Fibroblast of lung (primary cell): ENCODE measurements around the gene KLHDC7B. TPM values are rescaled to one million over a fixed set of nuclear protein-coding genes. Genes with fewer than 3 reads are reported as not detected.

Source experiments
- DNase-seq, 2 donors: peaks; one replicate each; pipeline versions ENCODE4 v3.0.0 to v3.0.0-alpha.2; 2010; ENCODE audit warnings: low read depth in 2 of 2
- H2AFZ ChIP-seq: 2 replicates; pipeline ENCODE4 v1.5.1; 2012; ENCODE audit warnings: low read length, control low read depth, inconsistent platforms
- H3K27ac ChIP-seq: 2 replicates; pipeline ENCODE4 v1.5.1; 2011; ENCODE audit warnings: low read length, control low read depth; ENCODE audit not compliant: insufficient read depth
- H3K27me3 ChIP-seq: 2 replicates; pipeline ENCODE4 v1.5.1; 2011; ENCODE audit warnings: mild to moderate bottlenecking, low read length; ENCODE audit not compliant: control insufficient read depth, insufficient read depth
- H3K36me3 ChIP-seq: 2 replicates; pipeline ENCODE4 v1.5.1; 2011; ENCODE audit warnings: low read length; ENCODE audit not compliant: control insufficient read depth, insufficient read depth
- H3K4me1 ChIP-seq: 2 replicates; pipeline ENCODE4 v1.5.1; 2011; ENCODE audit warnings: low read length; ENCODE audit not compliant: control insufficient read depth, insufficient read depth; ENCODE audit errors: extremely low read depth
- H3K4me2 ChIP-seq: 2 replicates; pipeline ENCODE4 v1.5.1; 2011; ENCODE audit warnings: low read length, control low read depth; ENCODE audit not compliant: insufficient read depth; ENCODE audit errors: extremely low read depth
- H3K4me3 ChIP-seq, 4 experiments: fragments of 200-600 bp in 1 of 4; sonication (generic) in 1 of 4; replicated peaks in 1 of 4; 2 replicates each; pipeline ENCODE4 v1.5.1; 2011 to 2016; ENCODE audit warnings: low read length in 4 of 4, low read depth in 3 of 4, mild to moderate bottlenecking in 3 of 4, control low read depth in 2 of 4, inconsistent platforms in 1 of 4, mixed read lengths in 1 of 4; ENCODE audit not compliant: insufficient read depth in 1 of 4; ENCODE audit errors: control extremely low read depth in 1 of 4
- H3K79me2 ChIP-seq: 2 replicates; pipeline ENCODE4 v1.5.1; 2012; ENCODE audit warnings: mild to moderate bottlenecking, low read length, inconsistent platforms; ENCODE audit not compliant: control insufficient read depth, insufficient read depth
- H3K9ac ChIP-seq: 2 replicates; pipeline ENCODE4 v1.5.1; 2011; ENCODE audit warnings: mild to moderate bottlenecking, low read length, control low read depth; ENCODE audit not compliant: insufficient read depth
- H3K9me3 ChIP-seq: 2 replicates; pipeline ENCODE4 v1.5.1; 2012; ENCODE audit warnings: low read depth, low read length; ENCODE audit not compliant: control insufficient read depth, insufficient read depth
- H4K20me1 ChIP-seq: 2 replicates; pipeline ENCODE4 v1.5.1; 2011; ENCODE audit warnings: low read length; ENCODE audit not compliant: control insufficient read depth, insufficient read depth; ENCODE audit errors: extremely low read depth
- EZH2 ChIP-seq: IDR thresholded peaks from 2 replicates; pipeline ENCODE4 v1.5.1; 2012; ENCODE audit warnings: low read length, control low read depth, mild to moderate bottlenecking; ENCODE audit errors: missing control alignments
- polyA plus RNA-seq, 2 donors: library from polyadenylated mRNA; depleted of rRNA in 1 of 2; stranded (reverse) in 1 of 2; unstranded in 1 of 2; fragments of >200 nt; gene quantifications; 2 replicates each; pipeline ENCODE4 v1.2.1, GENCODE V29; 2011 to 2012; ENCODE audit warnings: missing spikeins in 1 of 2
- total RNA-seq: library from RNA; depleted of rRNA; stranded (reverse); fragments of >200 nt; gene quantifications from 2 replicates; pipeline ENCODE4 v1.2.1, GENCODE V29; 2014
- TF ChIP-seq, protein P1 (sequence below), 2 donors: IDR thresholded peaks in 1 of 2; conservative IDR thresholded peaks in 1 of 2; 1 replicate in 1 of 2; 2 replicates in 1 of 2; pipeline ENCODE4 v1.5.1; 2011 to 2012; ENCODE audit warnings: low read length in 2 of 2, control low read depth in 1 of 2, inconsistent platforms in 1 of 2, low read depth in 1 of 2, mild to moderate bottlenecking in 1 of 2

KLHDC7B gene
- total and polyA plus RNA-seq, 2 donors (not counting 1 experiment from before 2014, with no cell fraction given), result 0.17 TPM; not detected in 1

DNA sequence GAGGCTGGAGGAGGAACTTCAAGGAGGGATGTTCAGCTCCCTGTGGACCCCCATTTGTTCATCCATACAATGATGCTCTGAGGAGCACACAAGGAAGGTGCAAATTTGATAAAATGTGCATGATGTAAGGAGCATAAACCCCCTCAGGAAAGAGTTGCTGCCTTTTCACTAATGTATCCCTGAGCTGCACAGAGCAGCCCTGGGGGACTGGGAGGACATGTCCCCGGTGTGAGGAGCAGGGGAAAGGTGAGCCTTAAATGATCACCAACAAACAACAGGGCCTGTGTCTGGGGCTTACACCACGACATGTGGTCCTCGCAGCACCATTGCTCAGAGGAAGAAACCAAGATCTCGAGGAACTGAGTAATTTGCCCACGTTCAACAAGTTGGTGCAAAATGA, 51.4 kb downstream of the KLHDC7B start:
- no peak for TF ChIP-seq EZH2
- TF ChIP-seq, protein P1, sequence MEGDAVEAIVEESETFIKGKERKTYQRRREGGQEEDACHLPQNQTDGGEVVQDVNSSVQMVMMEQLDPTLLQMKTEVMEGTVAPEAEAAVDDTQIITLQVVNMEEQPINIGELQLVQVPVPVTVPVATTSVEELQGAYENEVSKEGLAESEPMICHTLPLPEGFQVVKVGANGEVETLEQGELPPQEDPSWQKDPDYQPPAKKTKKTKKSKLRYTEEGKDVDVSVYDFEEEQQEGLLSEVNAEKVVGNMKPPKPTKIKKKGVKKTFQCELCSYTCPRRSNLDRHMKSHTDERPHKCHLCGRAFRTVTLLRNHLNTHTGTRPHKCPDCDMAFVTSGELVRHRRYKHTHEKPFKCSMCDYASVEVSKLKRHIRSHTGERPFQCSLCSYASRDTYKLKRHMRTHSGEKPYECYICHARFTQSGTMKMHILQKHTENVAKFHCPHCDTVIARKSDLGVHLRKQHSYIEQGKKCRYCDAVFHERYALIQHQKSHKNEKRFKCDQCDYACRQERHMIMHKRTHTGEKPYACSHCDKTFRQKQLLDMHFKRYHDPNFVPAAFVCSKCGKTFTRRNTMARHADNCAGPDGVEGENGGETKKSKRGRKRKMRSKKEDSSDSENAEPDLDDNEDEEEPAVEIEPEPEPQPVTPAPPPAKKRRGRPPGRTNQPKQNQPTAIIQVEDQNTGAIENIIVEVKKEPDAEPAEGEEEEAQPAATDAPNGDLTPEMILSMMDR (conservative IDR thresholded peaks at IDR 0.05 in 1 of 2, IDR thresholded peaks at IDR 0.05 in 1 of 2; ENCODE audit: low read depth in 1 of 2, low read length in 2 of 2), result no peak
- Histone ChIP-seq H3K4me3 (no peak overlapping the region), H3K27ac (no peak overlapping the region), H3K36me3 (no peaks in the 10 kb centered on the region), H3K79me2 (no peaks in the 10 kb centered on the region), H3K9ac (no peak overlapping the region), H4K20me1 (no peaks in the 10 kb centered on the region), H3K4me2 (no peak overlapping the region), H3K9me3 (no peaks in the 10 kb centered on the region), H3K4me1 (no peaks in the 10 kb centered on the region), H3K27me3 (peaks cover 11% of the 10 kb centered on the region), H2AFZ (no peak overlapping the region)
- no peak for DNase-seq

DNA sequence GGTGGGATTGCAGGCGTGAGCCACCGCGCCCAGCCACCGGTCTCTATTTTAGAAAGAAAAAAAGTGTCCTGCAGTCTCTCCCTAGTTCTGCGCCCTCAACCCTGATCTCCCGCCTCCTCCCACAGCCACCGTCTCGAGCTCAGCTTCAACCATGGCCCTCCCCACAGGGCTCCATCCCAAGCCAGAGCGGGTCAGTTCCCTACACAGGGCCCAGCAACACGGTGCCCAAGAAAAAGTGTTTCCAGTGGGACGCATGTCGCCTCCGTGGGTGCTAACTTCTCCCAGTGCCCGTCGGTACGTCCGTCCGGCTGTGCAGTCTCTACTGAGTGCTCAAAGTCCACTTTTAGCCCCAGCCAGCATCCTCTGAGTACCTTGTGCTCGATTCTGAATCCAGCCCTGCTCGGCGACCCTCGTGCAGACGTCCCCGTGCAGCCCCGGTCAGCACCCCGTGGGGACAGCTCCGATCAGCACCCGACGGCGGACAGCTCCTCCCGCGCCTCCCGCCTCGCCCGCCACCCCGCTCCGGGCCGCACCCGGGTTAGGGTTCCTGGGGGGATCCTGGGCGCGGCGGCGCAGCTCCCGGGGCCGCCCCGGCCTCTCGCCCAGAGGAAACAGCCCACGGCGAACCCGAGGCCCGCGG, 54.2 kb downstream of the KLHDC7B start:
- Histone ChIP-seq H3K27me3 (peaks cover 25% of the 10 kb centered on the region), H3K36me3 (no peaks in the 10 kb centered on the region), H3K4me1 (no peaks in the 10 kb centered on the region), H3K9ac (no peak overlapping the region), H4K20me1 (no peaks in the 10 kb centered on the region), H3K4me3 (peak overlapping the region in 1 of 4 experiments; percentile 12), H3K27ac (no peak overlapping the region), H3K4me2 (no peak overlapping the region), H2AFZ (no peak overlapping the region), H3K79me2 (no peaks in the 10 kb centered on the region), H3K9me3 (no peaks in the 10 kb centered on the region)
- DNase-seq, result peak in 1 of 2 donors; percentile 33
- peak; percentile 77 for TF ChIP-seq EZH2
- TF ChIP-seq, protein P1 (conservative IDR thresholded peaks at IDR 0.05 in 1 of 2, IDR thresholded peaks at IDR 0.05 in 1 of 2; ENCODE audit: low read depth in 1 of 2, low read length in 2 of 2), result no peak

DNA sequence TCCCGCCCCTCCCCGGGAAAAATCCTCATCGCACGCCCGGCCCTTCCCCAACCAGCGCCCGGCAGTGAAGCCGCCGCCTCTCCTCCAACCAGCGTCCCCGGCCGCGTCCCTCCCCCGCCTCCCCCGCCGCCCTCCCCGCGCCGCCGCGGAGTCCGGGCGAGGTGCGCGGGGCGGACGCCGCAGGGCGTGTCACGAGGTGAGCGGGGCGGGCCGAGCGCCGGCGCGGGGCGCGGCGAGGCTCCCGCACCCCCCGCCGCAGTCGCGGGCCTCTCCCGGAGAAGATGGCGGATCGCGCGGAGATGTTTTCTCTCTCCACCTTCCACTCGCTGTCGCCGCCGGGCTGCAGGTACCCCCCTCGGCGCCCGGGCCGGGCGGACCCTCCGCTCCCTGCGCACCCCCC, 54.8 kb downstream of the KLHDC7B start, which contains the start of gene MAPK8IP2:
MAPK8IP2 (plus strand) TSS at position 256 of the 400 bp plus-strand sequence; CDS start at position 282, 26 bp downstream.
- H3K4me2 ChIP-seq, result no peak within 1 kb of the TSS

More for the DNA sequence above, 54.8 kb downstream of the KLHDC7B start, which contains the start of gene MAPK8IP2:
- Histone ChIP-seq H3K9me3 (no peaks in the 10 kb centered on the region), H3K36me3 (no peaks in the 10 kb centered on the region), H3K27me3 (peaks cover 25% of the 10 kb centered on the region), H3K4me1 (no peaks in the 10 kb centered on the region), H4K20me1 (no peaks in the 10 kb centered on the region), H3K4me3 (peak within 1 kb of the TSS in 1 of 4 experiments; percentile 12), H3K79me2 (no peaks in the 10 kb centered on the region), H3K9ac (no peak within 1 kb of the TSS), H3K27ac (no peak within 1 kb of the TSS), H2AFZ (no peak within 1 kb of the TSS)
- DNase-seq, result no peak
- TF ChIP-seq, protein P1 (conservative IDR thresholded peaks at IDR 0.05 in 1 of 2, IDR thresholded peaks at IDR 0.05 in 1 of 2; ENCODE audit: low read depth in 1 of 2, low read length in 2 of 2), result no peak
- TF ChIP-seq EZH2, result no peak

Other genes with a start within 250 kb of the KLHDC7B start
- gene PLXNB2, start 238.3 kb upstream of the KLHDC7B start, total RNA-seq, result 130 and 209 TPM in 2 replicates
- gene PLXNB2, start 238.3 kb upstream of the KLHDC7B start, polyA plus RNA-seq, result 62.7 and 72.9 TPM in 2 replicates
- 2.0 and 2.1 TPM in 2 replicates for gene DENND6B, start 218.9 kb upstream of the KLHDC7B start, total RNA-seq
- gene DENND6B, start 218.9 kb upstream of the KLHDC7B start, polyA plus RNA-seq, result 1.7 and 1.9 TPM in 2 replicates
- 34.4 and 44.4 TPM in 2 replicates for gene PPP6R2, start 202.6 kb upstream of the KLHDC7B start, total RNA-seq
- gene PPP6R2, start 202.6 kb upstream of the KLHDC7B start, polyA plus RNA-seq, result 19.7 and 24.6 TPM in 2 replicates
- gene SBF1, start 70.9 kb upstream of the KLHDC7B start, total RNA-seq, result 69.1 and 75.8 TPM in 2 replicates
- 13.5 and 18.7 TPM in 2 replicates for gene SBF1, start 70.9 kb upstream of the KLHDC7B start, polyA plus RNA-seq
- 2.8 and 5.8 TPM in 2 replicates for gene ADM2, start 64.4 kb upstream of the KLHDC7B start, total RNA-seq
- 0.67 and 0.73 TPM in 2 replicates for gene ADM2, start 64.4 kb upstream of the KLHDC7B start, polyA plus RNA-seq
- gene MIOX, start 59.0 kb upstream of the KLHDC7B start, total RNA-seq, result under 0.01 and 0.17 TPM in 2 replicates
- gene MIOX, start 59.0 kb upstream of the KLHDC7B start, polyA plus RNA-seq, result 0.06 TPM in 1 of 2 replicates, not detected in the other
- 25.9 and 37.8 TPM in 2 replicates for gene LMF2, start 38.2 kb upstream of the KLHDC7B start, total RNA-seq
- gene LMF2, start 38.2 kb upstream of the KLHDC7B start, polyA plus RNA-seq, result 25.2 and 25.8 TPM in 2 replicates
- gene NCAPH2, start 37.7 kb upstream of the KLHDC7B start, total RNA-seq, result 18.3 and 20.0 TPM in 2 replicates
- 12.0 and 23.1 TPM in 2 replicates for gene NCAPH2, start 37.7 kb upstream of the KLHDC7B start, polyA plus RNA-seq
- gene SCO2, start 20.3 kb upstream of the KLHDC7B start, total RNA-seq, result 3.1 and 3.6 TPM in 2 replicates
- gene SCO2, start 20.3 kb upstream of the KLHDC7B start, polyA plus RNA-seq, result 0.42 and 0.66 TPM in 2 replicates
- 40.1 and 40.8 TPM in 2 replicates for gene TYMP, start 15.9 kb upstream of the KLHDC7B start, total RNA-seq
- 2.3 and 3.7 TPM in 2 replicates for gene TYMP, start 15.9 kb upstream of the KLHDC7B start, polyA plus RNA-seq
- gene SYCE3, start 17.0 kb downstream of the KLHDC7B start, total RNA-seq, result 0.33 TPM in 1 of 2 replicates, not detected in the other
- gene SYCE3, start 17.0 kb downstream of the KLHDC7B start, polyA plus RNA-seq, result 0.30 TPM in 1 of 2 replicates, not detected in the other
- 2.6 and 4.8 TPM in 2 replicates for gene CPT1B, start 32.5 kb downstream of the KLHDC7B start, total RNA-seq
- 0.70 and 0.82 TPM in 2 replicates for gene CPT1B, start 32.5 kb downstream of the KLHDC7B start, polyA plus RNA-seq
- 15.2 and 22.8 TPM in 2 replicates for gene CHKB, start 37.0 kb downstream of the KLHDC7B start, total RNA-seq
- gene CHKB, start 37.0 kb downstream of the KLHDC7B start, polyA plus RNA-seq, result 18.2 and 21.9 TPM in 2 replicates
- 0.17 and 0.26 TPM in 2 replicates for gene MAPK8IP2, start 54.9 kb downstream of the KLHDC7B start, total RNA-seq
- gene MAPK8IP2, start 54.9 kb downstream of the KLHDC7B start, polyA plus RNA-seq, result 0.10 and 0.11 TPM in 2 replicates
- gene ARSA, start 82.3 kb downstream of the KLHDC7B start, total RNA-seq, result 16.7 and 19.5 TPM in 2 replicates
- gene ARSA, start 82.3 kb downstream of the KLHDC7B start, polyA plus RNA-seq, result 6.4 and 10.5 TPM in 2 replicates
- gene SHANK3, start 126.9 kb downstream of the KLHDC7B start, total RNA-seq, result 0.26 and 0.33 TPM in 2 replicates
- gene SHANK3, start 126.9 kb downstream of the KLHDC7B start, polyA plus RNA-seq, result 0.12 and 0.17 TPM in 2 replicates
- not detected in 2 replicates for gene ACR, start 192.3 kb downstream of the KLHDC7B start, total RNA-seq
- gene ACR, start 192.3 kb downstream of the KLHDC7B start, polyA plus RNA-seq, result not detected in 2 replicates
- gene RABL2B, start 237.7 kb downstream of the KLHDC7B start, total RNA-seq, result 7.4 and 11.4 TPM in 2 replicates
- gene RABL2B, start 237.7 kb downstream of the KLHDC7B start, polyA plus RNA-seq, result 23.6 and 26.7 TPM in 2 replicates